ENCODE measurements around the gene PIPOX.

PIPOX gene

GRCh38 chr17:29046473-29046839 lies 3.5 kb downstream of the PIPOX start:
- CTCF ChIA-PET = no interaction called here
- DNase-seq = no peak
- no peaks in the 10 kb centered on the region for H3K9me3 Mint-ChIP-seq
- no peak overlapping the region for H3K27ac Mint-ChIP-seq
- H3K27me3 Mint-ChIP-seq = peaks cover 52% of the 10 kb centered on the region
- no peaks in the 10 kb centered on the region for H3K36me3 Mint-ChIP-seq
- no peak overlapping the region for H3K4me3 Mint-ChIP-seq
- no peaks in the 10 kb centered on the region for H3K4me1 Mint-ChIP-seq

GRCh38 chr17:29048440-29049368 lies 5.8 kb downstream of the PIPOX start:
- no peak overlapping the region for H3K4me3 Mint-ChIP-seq
- H3K36me3 Mint-ChIP-seq = no peaks in the 10 kb centered on the region
- peaks cover 37% of the 10 kb centered on the region for H3K27me3 Mint-ChIP-seq
- H3K27ac Mint-ChIP-seq = no peak overlapping the region
- DNase-seq = no peak
- H3K4me1 Mint-ChIP-seq = no peaks in the 10 kb centered on the region
- CTCF ChIA-PET = interaction anchor here (0.6 to 1.4 kb wide), 3 partner anchors 68 to 493 kb away, joined by 3 to 4 read pairs (median 3); no protein-coding TSS in a partner anchor
- H3K9me3 Mint-ChIP-seq = no peaks in the 10 kb centered on the region

- no peaks in the 10 kb centered on the region for H3K36me3 Mint-ChIP-seq
- no peak overlapping the region for H3K4me3 Mint-ChIP-seq
- CTCF ChIA-PET = interaction anchor here (1.0 kb wide), 1 partner anchor 74 kb away, joined by 3 read pairs; no protein-coding TSS in a partner anchor
- no peak overlapping the region for H3K27ac Mint-ChIP-seq
- no peak for DNase-seq
- no peaks in the 10 kb centered on the region for H3K9me3 Mint-ChIP-seq
- peaks cover 31% of the 10 kb centered on the region for H3K27me3 Mint-ChIP-seq
- no peaks in the 10 kb centered on the region for H3K4me1 Mint-ChIP-seq
These were observed 6.7 kb downstream of the PIPOX start for GRCh38 chr17:29049541-29050145.

- CTCF ChIA-PET = no interaction called here
These were observed 7.2 kb downstream of the PIPOX start for GRCh38 chr17:29050176-29050575.

GRCh38 chr17:29051194-29051593 lies 8.3 kb downstream of the PIPOX start:
- no peak overlapping the region for H3K4me3 Mint-ChIP-seq
- no peak overlapping the region for H3K27ac Mint-ChIP-seq
- H3K27me3 Mint-ChIP-seq = peaks cover 34% of the 10 kb centered on the region
- CTCF ChIA-PET = interaction anchor here (0.5 kb wide), 1 partner anchor 324 kb away, joined by 3 read pairs; no protein-coding TSS in a partner anchor
- DNase-seq = no peak
- H3K4me1 Mint-ChIP-seq = no peaks in the 10 kb centered on the region
- no peaks in the 10 kb centered on the region for H3K36me3 Mint-ChIP-seq
- no peaks in the 10 kb centered on the region for H3K9me3 Mint-ChIP-seq

More at GRCh38 chr17:29050176-29050575, 7.2 kb downstream of the PIPOX start:
- DNase-seq = no peak
- H3K4me3 Mint-ChIP-seq = no peak overlapping the region
- H3K4me1 Mint-ChIP-seq = no peaks in the 10 kb centered on the region
- peaks cover 28% of the 10 kb centered on the region for H3K27me3 Mint-ChIP-seq
- no peaks in the 10 kb centered on the region for H3K36me3 Mint-ChIP-seq
- no peaks in the 10 kb centered on the region for H3K9me3 Mint-ChIP-seq
- H3K27ac Mint-ChIP-seq = no peak overlapping the region

- Mint-ChIP-seq H3K36me3 (no peaks in the 10 kb centered on the region), H3K27ac (no peak overlapping the region), H3K4me3 (no peak overlapping the region), H3K9me3 (no peaks in the 10 kb centered on the region), H3K27me3 (peaks cover 32% of the 10 kb centered on the region), H3K4me1 (no peaks in the 10 kb centered on the region)
- no peak for DNase-seq
- CTCF ChIA-PET = interaction anchor here (0.5 kb wide), 1 partner anchor 325 kb away, joined by 3 read pairs; no protein-coding TSS in a partner anchor
These were observed 8.8 kb downstream of the PIPOX start for GRCh38 chr17:29051731-29052130.

DNA sequence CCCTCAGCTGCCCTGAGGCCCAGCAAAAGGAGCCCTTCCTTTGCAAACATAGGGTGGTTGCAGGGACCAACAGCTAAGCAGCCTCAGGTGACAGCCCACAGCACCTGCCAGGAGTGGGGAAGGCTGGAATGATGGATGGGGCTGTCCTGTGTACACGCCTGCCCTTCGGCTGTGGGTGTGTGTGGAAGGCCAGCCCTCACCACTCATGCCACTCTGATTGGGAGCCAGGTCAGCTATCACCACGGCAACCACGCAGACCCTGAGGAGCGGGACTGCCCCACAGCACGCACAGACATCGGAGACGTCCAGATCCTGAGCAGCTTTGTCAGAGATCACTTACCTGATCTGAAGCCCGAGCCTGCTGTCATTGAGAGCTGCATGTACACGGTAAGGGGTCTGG lies 11.9 kb downstream of the PIPOX start:
- DNase-seq = no peak
- H3K4me3 Mint-ChIP-seq = no peak overlapping the region
- H3K27ac Mint-ChIP-seq = no peak overlapping the region
- no peaks in the 10 kb centered on the region for H3K4me1 Mint-ChIP-seq
- CTCF ChIA-PET = interaction anchor here (1.0 kb wide), 1 partner anchor 89 kb away, joined by 3 read pairs; no protein-coding TSS in a partner anchor
- no peaks in the 10 kb centered on the region for H3K36me3 Mint-ChIP-seq
- H3K27me3 Mint-ChIP-seq = peaks cover 22% of the 10 kb centered on the region
- no peaks in the 10 kb centered on the region for H3K9me3 Mint-ChIP-seq

- Mint-ChIP-seq H3K9me3 (no peaks in the 10 kb centered on the region), H3K4me1 (no peaks in the 10 kb centered on the region), H3K27ac (no peak overlapping the region), H3K4me3 (no peak overlapping the region), H3K36me3 (no peaks in the 10 kb centered on the region), H3K27me3 (peaks cover 28% of the 10 kb centered on the region)
- CTCF ChIA-PET = interaction anchor here (1.0 kb wide), 1 partner anchor 55 kb away, joined by 3 read pairs; no protein-coding TSS in a partner anchor
- no peak for DNase-seq
These were observed 14.4 kb downstream of the PIPOX start for GRCh38 chr17:29057361-29057760.

- Mint-ChIP-seq H3K4me3 (no peak overlapping the region), H3K36me3 (no peaks in the 10 kb centered on the region), H3K4me1 (no peaks in the 10 kb centered on the region), H3K27me3 (peaks cover 30% of the 10 kb centered on the region), H3K27ac (no peak overlapping the region), H3K9me3 (no peaks in the 10 kb centered on the region)
- CTCF ChIA-PET = no interaction called here
- DNase-seq = no peak
These were observed 15.4 kb downstream of the PIPOX start for GRCh38 chr17:29058391-29058790.

DNA sequence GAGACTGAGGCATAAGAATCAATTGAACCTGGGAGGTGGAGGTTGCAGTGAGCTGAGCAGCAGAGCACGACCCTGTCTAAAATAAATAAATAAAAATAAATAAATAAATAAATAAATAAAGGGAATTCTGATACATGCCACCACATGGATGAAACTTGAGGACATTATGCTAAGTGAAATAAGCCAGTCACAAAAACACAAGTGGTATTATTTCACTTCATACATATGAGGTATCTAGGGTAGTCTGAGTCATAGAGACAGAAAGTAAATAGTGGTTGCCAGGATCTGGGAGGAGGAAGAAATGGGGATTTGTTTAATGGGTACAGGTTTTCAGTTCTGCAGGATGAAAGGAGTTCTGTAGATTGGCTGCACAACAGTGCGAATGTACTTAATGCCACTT lies 16.3 kb downstream of the PIPOX start:
- CTCF ChIA-PET = no interaction called here
- no peak for DNase-seq
- no peaks in the 10 kb centered on the region for H3K4me1 Mint-ChIP-seq
- no peak overlapping the region for H3K4me3 Mint-ChIP-seq
- H3K36me3 Mint-ChIP-seq = no peaks in the 10 kb centered on the region
- no peak overlapping the region for H3K27ac Mint-ChIP-seq
- H3K9me3 Mint-ChIP-seq = no peaks in the 10 kb centered on the region
- H3K27me3 Mint-ChIP-seq = peaks cover 35% of the 10 kb centered on the region

DNA sequence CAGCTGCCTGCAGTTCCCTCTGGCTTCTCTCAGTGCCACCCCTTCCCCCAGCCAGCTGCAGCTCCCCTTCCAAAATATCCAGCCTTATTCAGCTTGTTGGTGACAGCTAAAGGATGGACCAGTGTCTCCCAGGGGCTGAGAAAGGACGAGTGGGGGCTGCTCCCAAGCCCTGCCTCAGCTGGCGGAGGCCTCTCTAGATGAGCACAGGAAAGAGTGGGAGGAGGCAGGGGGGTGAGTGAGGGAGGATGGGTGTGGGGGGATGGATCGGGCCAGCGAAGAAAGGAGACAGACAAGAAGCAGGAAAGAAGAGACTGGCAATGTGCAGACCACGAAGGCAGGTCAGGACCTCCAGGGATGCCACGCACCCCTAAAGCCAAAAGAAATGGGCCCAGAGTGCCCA lies 17.5 kb downstream of the PIPOX start:
- Mint-ChIP-seq H3K27me3 (peaks cover 36% of the 10 kb centered on the region), H3K36me3 (no peaks in the 10 kb centered on the region), H3K4me1 (no peaks in the 10 kb centered on the region), H3K27ac (no peak overlapping the region), H3K9me3 (no peaks in the 10 kb centered on the region), H3K4me3 (no peak overlapping the region)
- no peak for DNase-seq
- CTCF ChIA-PET = no interaction called here

DNA sequence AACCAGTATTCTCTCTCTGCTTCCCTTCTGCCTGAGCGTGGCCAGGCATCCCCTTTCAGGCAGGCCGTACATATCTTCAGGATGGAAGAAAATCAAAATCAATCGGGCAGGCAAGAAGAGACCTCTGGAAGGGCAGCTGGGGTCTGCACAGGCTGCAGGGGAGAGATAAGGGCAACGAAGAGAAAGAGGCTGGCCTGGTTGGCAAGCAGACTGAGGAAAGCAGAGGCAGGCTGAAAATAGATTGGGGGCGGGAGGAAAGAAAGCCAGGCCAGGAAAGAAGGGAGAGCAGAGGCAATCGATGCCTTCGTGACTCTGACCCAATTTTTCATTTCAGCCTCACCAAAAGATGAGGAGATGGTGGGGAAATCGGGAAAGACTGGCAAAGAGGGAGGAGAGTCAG lies 18.1 kb downstream of the PIPOX start:
- Mint-ChIP-seq H3K36me3 (no peaks in the 10 kb centered on the region), H3K27me3 (peaks cover 36% of the 10 kb centered on the region), H3K9me3 (no peaks in the 10 kb centered on the region), H3K4me1 (no peaks in the 10 kb centered on the region), H3K4me3 (no peak overlapping the region), H3K27ac (no peak overlapping the region)
- CTCF ChIA-PET = no interaction called here
- no peak for DNase-seq

- H3K4me3 Mint-ChIP-seq = no peak overlapping the region
- no peaks in the 10 kb centered on the region for H3K4me1 Mint-ChIP-seq
- CTCF ChIA-PET = interaction anchor here (0.5 to 1.7 kb wide), 2 partner anchors 53 to 97 kb away, joined by 3 to 4 read pairs; no protein-coding TSS in a partner anchor
- peaks cover 32% of the 10 kb centered on the region for H3K27me3 Mint-ChIP-seq
- no peak overlapping the region for H3K27ac Mint-ChIP-seq
- H3K9me3 Mint-ChIP-seq = no peaks in the 10 kb centered on the region
- no peaks in the 10 kb centered on the region for H3K36me3 Mint-ChIP-seq
- DNase-seq = no peak
These were observed 19.3 kb downstream of the PIPOX start for GRCh38 chr17:29062215-29062614.

- Mint-ChIP-seq H3K27ac (no peak overlapping the region), H3K9me3 (no peaks in the 10 kb centered on the region), H3K4me1 (no peaks in the 10 kb centered on the region), H3K36me3 (no peaks in the 10 kb centered on the region), H3K27me3 (peaks cover 28% of the 10 kb centered on the region), H3K4me3 (no peak overlapping the region)
- CTCF ChIA-PET = no interaction called here
- DNase-seq = no peak
These were observed 21.1 kb downstream of the PIPOX start for GRCh38 chr17:29063992-29064391.

All from activated naive CD4-positive, alpha-beta T cell treated with anti-CD3 and anti-CD28 coated beads, Interleukin-2, amount 10 ng/mL, durations not matched to agents 7 days and 5 days (primary cell).